ENCODE measurements around the gene OR2F1.

The OR2F1 gene

GRCh38 chr7:143954135-143954534 is 509 bp upstream of the OR2F1 start:
- Histone ChIP-seq H3K9ac (ENCODE audit: low read depth, low read length, poor library complexity) (no peak overlapping the region), H4K91ac (ENCODE audit: low read depth, low read length, poor library complexity) (no peak overlapping the region), H3K4me2 (ENCODE audit: insufficient read depth, low read length, poor library complexity, severe bottlenecking) (no peak overlapping the region), H2BK15ac (ENCODE audit: low read length) (no peak overlapping the region), H3K4ac (ENCODE audit: low read length) (no peak overlapping the region), H2AK5ac (ENCODE audit: low read depth, low read length) (no peak overlapping the region), H3K79me1 (ENCODE audit: low read depth, low read length) (no peaks in the 10 kb centered on the region), H2BK12ac (ENCODE audit: low read length) (no peak overlapping the region), H3K4me3 (ENCODE audit: low read length in 2 of 2) (no peak overlapping the region), H3K23ac (ENCODE audit: low read depth, low read length, poor library complexity) (no peak overlapping the region), H3K27me3 (ENCODE audit: control insufficient read depth in 3 of 3, insufficient read depth in 3 of 3, low read depth in 1 of 3, low read length in 3 of 3) (no peaks in the 10 kb centered on the region), H2BK120ac (ENCODE audit: low read depth, low read length) (no peak overlapping the region), H2AFZ (ENCODE audit: low read length) (no peak overlapping the region), H3K9me3 (replicated peaks in 1 of 2; ENCODE audit: control insufficient read depth in 2 of 2, insufficient read depth in 1 of 2, low read depth in 1 of 2, low read length in 2 of 2) (no peaks in the 10 kb centered on the region), H2BK5ac (ENCODE audit: low read length) (no peak overlapping the region), H4K8ac (ENCODE audit: low read depth, low read length) (no peak overlapping the region), H3K14ac (ENCODE audit: low read length) (no peak overlapping the region), H3K4me1 (ENCODE audit: control insufficient read depth in 2 of 2, insufficient read depth in 1 of 2, low read depth in 1 of 2, low read length in 2 of 2) (peaks cover 0 to 2% of the 10 kb centered on the region in 2 donors), H3K36me3 (replicated peaks in 1 of 2; ENCODE audit: control insufficient read depth in 2 of 2, insufficient read depth in 2 of 2, low read length in 2 of 2) (no peaks in the 10 kb centered on the region), H3K27ac (replicated peaks; ENCODE audit: low read length) (no peak overlapping the region), H3K18ac (ENCODE audit: low read length) (no peak overlapping the region)
- no peak for DNase-seq (ENCODE audit: low spot score)
- no CpG with 5 or more reads among the region's 2 CpGs for WGBS, 2 donors (ENCODE audit: extremely low coverage in 2 of 2, insufficient read length in 2 of 2, insufficient replicate concordance in 1 of 2)

DNA sequence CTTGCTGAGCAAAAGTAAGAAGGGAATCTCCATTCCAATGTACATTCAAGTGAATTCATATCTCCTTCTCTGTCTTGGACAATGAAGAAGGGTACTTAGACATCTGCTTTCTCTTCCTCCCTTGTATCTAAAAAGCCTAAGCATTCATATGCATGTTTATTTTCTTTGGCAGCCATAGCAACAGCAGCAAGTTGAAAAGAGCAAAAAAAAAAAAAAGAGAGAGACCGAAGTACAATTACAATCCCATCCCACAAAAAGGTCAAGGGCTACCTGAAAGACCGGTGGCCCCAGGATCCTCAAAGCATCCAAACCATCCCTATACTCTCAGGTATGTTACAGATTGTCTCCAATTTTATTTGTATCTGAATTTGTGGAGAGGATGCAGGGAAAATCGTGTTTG is 4.1 kb downstream of the OR2F1 start:
- Histone ChIP-seq H3K36me3 (replicated peaks in 1 of 2; ENCODE audit: control insufficient read depth in 2 of 2, insufficient read depth in 2 of 2, low read length in 2 of 2) (no peaks in the 10 kb centered on the region), H2AFZ (ENCODE audit: low read length) (no peak overlapping the region)
- WGBS, 2 donors (ENCODE audit: extremely low coverage in 2 of 2, insufficient read length in 2 of 2, insufficient replicate concordance in 1 of 2): no CpG with 5 or more reads among the region's 3 CpGs

GRCh38 chr7:143960813-143961610 is 6.4 kb downstream of the OR2F1 start:
- Histone ChIP-seq H3K4me1 (ENCODE audit: control insufficient read depth in 2 of 2, insufficient read depth in 1 of 2, low read depth in 1 of 2, low read length in 2 of 2) (peaks cover 0 to 2% of the 10 kb centered on the region in 2 donors), H3K36me3 (replicated peaks in 1 of 2; ENCODE audit: control insufficient read depth in 2 of 2, insufficient read depth in 2 of 2, low read length in 2 of 2) (no peaks in the 10 kb centered on the region), H3K27ac (replicated peaks; ENCODE audit: low read length) (no peak overlapping the region), H3K18ac (ENCODE audit: low read length) (no peak overlapping the region), H4K8ac (ENCODE audit: low read depth, low read length) (no peak overlapping the region), H4K91ac (ENCODE audit: low read depth, low read length, poor library complexity) (no peak overlapping the region), H2BK120ac (ENCODE audit: low read depth, low read length) (no peak overlapping the region), H3K23ac (ENCODE audit: low read depth, low read length, poor library complexity) (no peak overlapping the region), H3K4me3 (ENCODE audit: low read length in 2 of 2) (no peak overlapping the region), H3K79me1 (ENCODE audit: low read depth, low read length) (no peaks in the 10 kb centered on the region), H2BK15ac (ENCODE audit: low read length) (no peak overlapping the region), H2BK12ac (ENCODE audit: low read length) (no peak overlapping the region), H3K14ac (ENCODE audit: low read length) (no peak overlapping the region), H3K9ac (ENCODE audit: low read depth, low read length, poor library complexity) (no peak overlapping the region), H3K9me3 (replicated peaks in 1 of 2; ENCODE audit: control insufficient read depth in 2 of 2, insufficient read depth in 1 of 2, low read depth in 1 of 2, low read length in 2 of 2) (no peaks in the 10 kb centered on the region), H2AFZ (ENCODE audit: low read length) (no peak overlapping the region), H3K4me2 (ENCODE audit: insufficient read depth, low read length, poor library complexity, severe bottlenecking) (no peak overlapping the region), H2BK5ac (ENCODE audit: low read length) (no peak overlapping the region), H3K4ac (ENCODE audit: low read length) (no peak overlapping the region), H2AK5ac (ENCODE audit: low read depth, low read length) (no peak overlapping the region), H3K27me3 (ENCODE audit: control insufficient read depth in 3 of 3, insufficient read depth in 3 of 3, low read depth in 1 of 3, low read length in 3 of 3) (no peaks in the 10 kb centered on the region)
- no peak for DNase-seq (ENCODE audit: low spot score)
- WGBS, 2 donors (ENCODE audit: extremely low coverage in 2 of 2, insufficient read length in 2 of 2, insufficient replicate concordance in 1 of 2): no CpG with 5 or more reads among the region's 5 CpGs

More for the DNA sequence above, 4.1 kb downstream of the OR2F1 start:
- Histone ChIP-seq H3K4me2 (ENCODE audit: insufficient read depth, low read length, poor library complexity, severe bottlenecking) (no peak overlapping the region), H3K27me3 (ENCODE audit: control insufficient read depth in 3 of 3, insufficient read depth in 3 of 3, low read depth in 1 of 3, low read length in 3 of 3) (no peaks in the 10 kb centered on the region), H2BK5ac (ENCODE audit: low read length) (no peak overlapping the region), H2BK120ac (ENCODE audit: low read depth, low read length) (no peak overlapping the region), H3K4me1 (ENCODE audit: control insufficient read depth in 2 of 2, insufficient read depth in 1 of 2, low read depth in 1 of 2, low read length in 2 of 2) (peaks cover 0 to 2% of the 10 kb centered on the region in 2 donors), H4K8ac (ENCODE audit: low read depth, low read length) (no peak overlapping the region), H3K9me3 (replicated peaks in 1 of 2; ENCODE audit: control insufficient read depth in 2 of 2, insufficient read depth in 1 of 2, low read depth in 1 of 2, low read length in 2 of 2) (no peaks in the 10 kb centered on the region), H3K27ac (replicated peaks; ENCODE audit: low read length) (no peak overlapping the region), H2AK5ac (ENCODE audit: low read depth, low read length) (no peak overlapping the region), H3K4ac (ENCODE audit: low read length) (no peak overlapping the region), H4K91ac (ENCODE audit: low read depth, low read length, poor library complexity) (no peak overlapping the region), H2BK12ac (ENCODE audit: low read length) (no peak overlapping the region), H2BK15ac (ENCODE audit: low read length) (no peak overlapping the region), H3K14ac (ENCODE audit: low read length) (no peak overlapping the region), H3K23ac (ENCODE audit: low read depth, low read length, poor library complexity) (no peak overlapping the region), H3K9ac (ENCODE audit: low read depth, low read length, poor library complexity) (no peak overlapping the region), H3K18ac (ENCODE audit: low read length) (no peak overlapping the region), H3K4me3 (ENCODE audit: low read length in 2 of 2) (no peak overlapping the region), H3K79me1 (ENCODE audit: low read depth, low read length) (no peaks in the 10 kb centered on the region)
- DNase-seq (ENCODE audit: low spot score): no peak

DNA sequence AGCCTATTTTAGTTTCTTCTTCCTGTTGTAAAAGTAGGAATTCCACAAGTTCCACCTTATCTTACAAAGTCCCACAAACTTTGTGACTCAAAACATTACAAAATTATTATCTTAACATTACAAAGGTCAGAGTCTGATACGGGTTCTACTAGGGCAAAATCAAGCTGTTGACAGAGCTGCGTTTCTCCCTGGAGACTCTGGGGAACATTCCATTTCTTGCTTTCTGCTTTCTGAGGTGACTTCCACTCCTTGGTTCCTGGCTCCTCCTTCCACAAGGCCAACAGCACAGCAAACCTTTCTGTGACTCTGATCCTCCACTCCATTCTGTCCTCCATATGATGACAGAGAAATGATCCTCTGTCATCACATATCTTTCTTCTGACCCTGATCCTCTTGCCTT is 10.6 kb downstream of the OR2F1 start:
- H2BK12ac ChIP-seq (ENCODE audit: low read length): no peak overlapping the region
- H2AFZ ChIP-seq (ENCODE audit: low read length): no peak overlapping the region
- no peak overlapping the region for H3K14ac ChIP-seq (ENCODE audit: low read length)
- no peaks in the 10 kb centered on the region for H3K79me1 ChIP-seq (ENCODE audit: low read depth, low read length)
- H3K4ac ChIP-seq (ENCODE audit: low read length): no peak overlapping the region
- no peak overlapping the region for H4K91ac ChIP-seq (ENCODE audit: low read depth, low read length, poor library complexity)
- no peak overlapping the region for H3K18ac ChIP-seq (ENCODE audit: low read length)
- no peak overlapping the region for H3K27ac ChIP-seq (replicated peaks; ENCODE audit: low read length)
- H3K27me3 ChIP-seq (ENCODE audit: control insufficient read depth in 3 of 3, insufficient read depth in 3 of 3, low read depth in 1 of 3, low read length in 3 of 3): no peaks in the 10 kb centered on the region
- no peak overlapping the region for H2BK15ac ChIP-seq (ENCODE audit: low read length)
- no peak for DNase-seq (ENCODE audit: low spot score)
- no peak overlapping the region for H2BK5ac ChIP-seq (ENCODE audit: low read length)
- H3K4me2 ChIP-seq (ENCODE audit: insufficient read depth, low read length, poor library complexity, severe bottlenecking): no peak overlapping the region
- no peaks in the 10 kb centered on the region for H3K4me1 ChIP-seq (ENCODE audit: control insufficient read depth in 2 of 2, insufficient read depth in 1 of 2, low read depth in 1 of 2, low read length in 2 of 2)
- H2BK120ac ChIP-seq (ENCODE audit: low read depth, low read length): no peak overlapping the region
- H3K23ac ChIP-seq (ENCODE audit: low read depth, low read length, poor library complexity): no peak overlapping the region
- no peaks in the 10 kb centered on the region for H3K36me3 ChIP-seq (replicated peaks in 1 of 2; ENCODE audit: control insufficient read depth in 2 of 2, insufficient read depth in 2 of 2, low read length in 2 of 2)
- H3K9ac ChIP-seq (ENCODE audit: low read depth, low read length, poor library complexity): no peak overlapping the region
- no peak overlapping the region for H4K8ac ChIP-seq (ENCODE audit: low read depth, low read length)
- no CpG with 5 or more reads among the region's 2 CpGs for WGBS, 2 donors (ENCODE audit: extremely low coverage in 2 of 2, insufficient read length in 2 of 2, insufficient replicate concordance in 1 of 2)
- no peaks in the 10 kb centered on the region for H3K9me3 ChIP-seq (replicated peaks in 1 of 2; ENCODE audit: control insufficient read depth in 2 of 2, insufficient read depth in 1 of 2, low read depth in 1 of 2, low read length in 2 of 2)
- H3K4me3 ChIP-seq (ENCODE audit: low read length in 2 of 2): no peak overlapping the region
- H2AK5ac ChIP-seq (ENCODE audit: low read depth, low read length): no peak overlapping the region
